GM11168 (cell line): ENCODE data around the gene GCSAM.
"Not testable (repeated sequence)": the region's sequence is repeated elsewhere in the genome, so short reads cannot be mapped to it uniquely, and the experiment has no call there.

Experiments
- in situ Hi-C: fragments of 300-500 bp; cut with MboI; formaldehyde crosslinking; loops from one replicate; pipeline ENCODE4 v1.12.0; 2022; ENCODE audit warnings: low sequenced_read_pairs; ENCODE audit not compliant: unreplicated experiment

The GCSAM gene

GRCh38 chr3:112078125-112079083 is 54.6 kb downstream of the GCSAM start:
- in situ Hi-C loops = no loop called here

- in situ Hi-C loops = no loop called here
Measured at GRCh38 chr3:112074616-112075497, 58.2 kb downstream of the GCSAM start.

- in situ Hi-C loops = no loop called here
Measured at GRCh38 chr3:112074006-112074405, 59.0 kb downstream of the GCSAM start.

GRCh38 chr3:112072387-112073060 is 60.5 kb downstream of the GCSAM start:
- in situ Hi-C loops = not testable (repeated sequence)
